Measurements from ENCODE around the gene MALRD1.
A peak's percentile ranks its signal among the peaks of the same experiment; 100 is the strongest.

The MALRD1 gene

DNA sequence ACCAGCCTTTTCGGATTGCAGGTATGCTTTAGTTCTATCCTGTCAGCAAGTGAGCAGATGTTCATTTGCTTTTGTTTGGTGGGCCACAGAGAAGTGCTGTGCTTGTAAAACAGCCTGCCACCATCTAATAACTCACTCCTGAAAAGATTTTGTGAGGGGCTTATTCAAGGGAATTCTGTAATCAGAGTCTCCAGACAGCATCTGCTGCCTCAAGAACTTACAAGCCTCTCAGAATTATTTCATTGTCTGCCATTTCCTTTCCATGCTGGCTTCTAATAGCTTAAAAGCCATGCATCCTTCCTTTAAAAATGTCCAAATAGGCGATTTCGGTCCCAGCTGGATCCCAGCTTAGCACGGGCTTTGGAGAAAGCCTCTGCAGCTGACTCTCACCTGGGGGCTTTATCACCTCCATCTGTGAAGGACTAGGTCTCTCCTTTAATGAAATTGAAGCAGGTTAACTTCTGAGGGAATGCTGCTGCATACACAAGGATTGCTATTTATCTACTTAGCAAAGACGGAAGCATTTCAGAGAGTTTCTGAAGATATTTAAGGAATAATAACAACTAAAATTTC is 48.0 kb downstream of the MALRD1 start:
- no peak for DNase-seq (ENCODE audit: low read depth)
- in situ Hi-C loops (cut with HindIII; ENCODE audit: low sequenced_read_pairs) = no loop called here
- no peak overlapping the region for H3K4me3 ChIP-seq (ENCODE audit: low read depth, low read length)
- TF ChIP-seq, protein P1, sequence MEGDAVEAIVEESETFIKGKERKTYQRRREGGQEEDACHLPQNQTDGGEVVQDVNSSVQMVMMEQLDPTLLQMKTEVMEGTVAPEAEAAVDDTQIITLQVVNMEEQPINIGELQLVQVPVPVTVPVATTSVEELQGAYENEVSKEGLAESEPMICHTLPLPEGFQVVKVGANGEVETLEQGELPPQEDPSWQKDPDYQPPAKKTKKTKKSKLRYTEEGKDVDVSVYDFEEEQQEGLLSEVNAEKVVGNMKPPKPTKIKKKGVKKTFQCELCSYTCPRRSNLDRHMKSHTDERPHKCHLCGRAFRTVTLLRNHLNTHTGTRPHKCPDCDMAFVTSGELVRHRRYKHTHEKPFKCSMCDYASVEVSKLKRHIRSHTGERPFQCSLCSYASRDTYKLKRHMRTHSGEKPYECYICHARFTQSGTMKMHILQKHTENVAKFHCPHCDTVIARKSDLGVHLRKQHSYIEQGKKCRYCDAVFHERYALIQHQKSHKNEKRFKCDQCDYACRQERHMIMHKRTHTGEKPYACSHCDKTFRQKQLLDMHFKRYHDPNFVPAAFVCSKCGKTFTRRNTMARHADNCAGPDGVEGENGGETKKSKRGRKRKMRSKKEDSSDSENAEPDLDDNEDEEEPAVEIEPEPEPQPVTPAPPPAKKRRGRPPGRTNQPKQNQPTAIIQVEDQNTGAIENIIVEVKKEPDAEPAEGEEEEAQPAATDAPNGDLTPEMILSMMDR (IDR thresholded peaks at IDR 0.05; ENCODE audit: low read depth, low read length, missing control alignments) = no peak

DNA sequence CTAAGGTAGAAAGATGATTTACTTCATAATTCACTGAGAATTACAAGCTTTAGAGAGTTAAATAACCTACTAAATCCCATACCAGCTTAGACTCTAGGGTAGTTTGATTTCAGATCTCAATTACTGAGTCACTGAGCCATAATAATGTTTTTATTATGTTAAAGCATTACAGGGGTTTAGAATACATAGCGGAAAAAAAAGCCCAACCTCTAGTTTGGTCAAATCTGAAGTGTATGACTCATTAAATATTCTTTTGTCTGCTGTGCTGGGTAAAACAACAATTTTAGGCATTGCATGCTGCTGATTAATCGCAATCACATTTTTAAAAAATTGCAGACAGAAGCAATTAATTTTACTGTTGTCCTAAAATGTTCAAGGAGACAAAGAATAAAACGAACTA is 48.5 kb downstream of the MALRD1 start:
- TF ChIP-seq, protein P1 (IDR thresholded peaks at IDR 0.05; ENCODE audit: low read depth, low read length, missing control alignments) = no peak
- DNase-seq (ENCODE audit: low read depth) = peak; percentile 32
- in situ Hi-C loops (cut with HindIII; ENCODE audit: low sequenced_read_pairs) = no loop called here
- H3K4me3 ChIP-seq (ENCODE audit: low read depth, low read length) = no peak overlapping the region

DNA sequence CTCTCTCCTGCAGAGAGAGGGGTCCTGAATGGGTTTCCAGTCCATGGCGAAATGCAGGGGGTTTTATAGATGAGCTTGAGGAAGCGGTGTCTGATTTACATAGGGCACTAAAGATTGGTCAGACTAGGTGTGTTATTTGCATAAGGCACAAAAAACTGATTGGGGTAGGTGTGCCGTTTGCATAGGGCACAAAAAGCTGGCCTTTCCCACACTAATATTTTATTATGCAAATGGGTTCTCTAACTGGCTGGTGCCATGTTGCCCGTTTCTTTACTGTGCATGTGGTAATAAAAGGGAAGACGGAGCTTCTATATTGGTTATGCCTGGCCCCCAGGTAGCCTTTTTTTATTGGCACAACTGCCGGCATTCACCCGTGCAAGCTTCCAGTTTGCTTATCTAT is 50.2 kb downstream of the MALRD1 start:
- in situ Hi-C loops (cut with HindIII; ENCODE audit: low sequenced_read_pairs) = no loop called here
- H3K4me3 ChIP-seq (ENCODE audit: low read depth, low read length) = no peak overlapping the region
- TF ChIP-seq, protein P1 (IDR thresholded peaks at IDR 0.05; ENCODE audit: low read depth, low read length, missing control alignments) = no peak
- no peak for DNase-seq (ENCODE audit: low read depth)

DNA sequence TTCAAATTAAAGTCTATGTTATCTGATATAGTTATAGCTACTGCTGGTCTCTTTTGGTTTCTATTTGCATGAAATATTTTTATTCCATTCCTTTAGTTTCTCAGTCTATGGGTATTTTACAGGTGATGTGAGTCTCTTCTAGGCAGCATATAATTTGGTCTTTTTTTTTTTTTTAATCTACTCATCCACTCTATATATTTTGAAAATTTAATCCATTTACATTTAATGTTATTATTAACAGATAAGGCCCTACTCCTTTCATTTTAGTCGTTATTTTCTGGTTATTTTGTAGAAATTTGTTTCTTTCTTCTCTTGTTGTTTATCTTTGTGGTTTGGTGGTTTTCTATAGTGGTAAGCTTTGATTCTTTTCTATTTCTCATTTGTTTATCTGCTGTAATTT is 58.8 kb downstream of the MALRD1 start:
- TF ChIP-seq, protein P1 (IDR thresholded peaks at IDR 0.05; ENCODE audit: low read depth, low read length, missing control alignments) = no peak
- in situ Hi-C loops (cut with HindIII; ENCODE audit: low sequenced_read_pairs) = no loop called here
- DNase-seq (ENCODE audit: low read depth) = no peak
- no peak overlapping the region for H3K4me3 ChIP-seq (ENCODE audit: low read depth, low read length)

DNA sequence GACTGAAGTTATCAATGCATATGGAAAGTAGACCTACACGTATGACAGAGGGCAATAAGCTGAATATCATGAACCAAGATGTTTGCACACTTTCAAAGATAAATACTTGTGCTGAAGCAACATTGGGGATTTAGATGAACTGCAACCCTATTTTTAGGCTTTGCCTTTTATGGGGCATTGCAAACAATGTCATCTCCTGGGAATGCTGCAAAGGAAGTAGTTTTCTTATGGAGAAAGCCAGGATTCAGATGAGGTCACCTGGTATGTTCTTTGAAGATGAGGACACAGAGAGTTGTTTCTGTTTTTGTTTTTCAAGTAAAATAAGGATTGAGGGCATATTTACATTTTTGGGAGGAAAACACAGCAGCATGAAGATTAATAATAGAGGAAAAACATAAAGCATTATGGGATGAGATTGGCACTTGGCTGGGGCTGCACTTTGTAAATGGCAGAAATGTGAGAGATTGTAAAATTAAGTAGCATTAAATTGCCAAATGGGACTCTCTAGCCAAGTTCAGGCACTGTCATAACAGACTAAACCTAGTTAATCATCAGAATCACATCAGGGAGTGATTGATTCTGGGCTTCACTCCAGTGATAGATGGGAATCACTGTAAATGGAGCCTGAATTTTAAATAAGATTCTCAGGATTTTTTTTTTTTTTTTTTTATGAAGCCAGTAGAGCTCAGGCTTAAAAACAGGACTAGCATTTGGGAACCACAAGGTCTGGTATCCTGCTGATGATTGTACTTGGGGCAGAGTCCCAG is 63.1 kb downstream of the MALRD1 start:
- no peak overlapping the region for H3K4me3 ChIP-seq (ENCODE audit: low read depth, low read length)
- DNase-seq (ENCODE audit: low read depth) = no peak
- in situ Hi-C loops (cut with HindIII; ENCODE audit: low sequenced_read_pairs) = no loop called here
- TF ChIP-seq, protein P1 (IDR thresholded peaks at IDR 0.05; ENCODE audit: low read depth, low read length, missing control alignments) = no peak

DNA sequence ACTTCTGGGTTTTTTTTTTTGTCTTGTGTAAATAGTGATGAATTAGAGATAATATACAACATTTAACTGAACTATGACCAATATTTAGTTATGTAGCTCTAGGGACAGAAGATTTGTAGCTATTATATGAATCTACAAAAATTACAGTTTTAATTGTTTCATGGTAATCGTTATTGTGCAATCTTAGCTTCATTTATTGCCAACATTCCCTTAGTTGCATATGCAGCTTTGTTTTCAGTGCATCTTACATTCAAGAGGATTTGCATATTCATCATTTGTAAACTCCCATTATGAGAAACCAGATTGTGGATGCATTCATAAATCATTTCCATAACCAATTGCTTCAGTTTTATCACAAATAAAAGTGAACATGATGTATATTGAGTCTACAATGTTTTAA is 68.8 kb downstream of the MALRD1 start:
- H3K4me3 ChIP-seq (ENCODE audit: low read depth, low read length) = no peak overlapping the region
- DNase-seq (ENCODE audit: low read depth) = no peak
- in situ Hi-C loops (cut with HindIII; ENCODE audit: low sequenced_read_pairs) = no loop called here
- TF ChIP-seq, protein P1 (IDR thresholded peaks at IDR 0.05; ENCODE audit: low read depth, low read length, missing control alignments) = no peak
